NCI-H2196 (cell line): ENCODE results near the gene COX7B2.

Experiments used
- DNase-seq: peaks from one replicate; lab custom pipeline; 2025; ENCODE audit not compliant: unreplicated experiment; lab: John Stamatoyannopoulos, UW

COX7B2 gene

DNA sequence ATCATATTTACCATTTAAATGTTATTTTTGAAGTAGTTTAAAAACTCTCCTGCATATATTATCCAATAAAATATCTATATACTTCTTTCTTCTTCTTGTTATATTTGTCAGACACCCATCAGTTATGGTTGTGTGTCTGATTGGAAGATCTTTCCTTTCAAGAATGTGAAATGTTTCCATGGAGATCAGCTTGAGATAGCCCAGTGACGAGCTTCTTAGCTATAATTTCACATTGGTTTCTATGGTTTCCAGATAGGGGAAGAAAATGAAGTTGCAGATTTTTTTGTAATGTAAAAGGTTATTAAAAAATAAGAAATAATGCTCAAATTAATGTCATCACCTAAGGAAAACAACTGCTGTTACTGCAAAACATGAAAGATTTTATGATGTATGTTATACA, 189.0 kb downstream of the COX7B2 start:
- no peak for DNase-seq

DNA sequence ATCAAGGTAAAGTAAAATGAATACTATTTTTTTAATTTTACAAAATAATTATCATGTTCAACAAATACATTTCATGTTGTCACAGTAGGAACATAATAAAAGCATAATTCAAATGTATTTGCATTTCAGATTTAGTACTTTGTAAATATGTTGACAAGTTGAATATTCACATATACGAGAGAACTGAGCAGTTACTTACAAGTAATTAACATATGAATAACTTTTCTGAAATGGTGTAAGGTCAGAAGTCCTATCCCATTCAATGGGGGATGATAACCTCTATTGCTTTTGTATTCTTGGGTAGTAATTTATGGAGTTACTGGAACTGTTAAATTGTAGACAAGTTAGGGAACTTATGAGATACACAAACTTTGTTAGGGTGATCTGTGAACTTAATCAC, 191.1 kb downstream of the COX7B2 start:
- DNase-seq = no peak

DNA sequence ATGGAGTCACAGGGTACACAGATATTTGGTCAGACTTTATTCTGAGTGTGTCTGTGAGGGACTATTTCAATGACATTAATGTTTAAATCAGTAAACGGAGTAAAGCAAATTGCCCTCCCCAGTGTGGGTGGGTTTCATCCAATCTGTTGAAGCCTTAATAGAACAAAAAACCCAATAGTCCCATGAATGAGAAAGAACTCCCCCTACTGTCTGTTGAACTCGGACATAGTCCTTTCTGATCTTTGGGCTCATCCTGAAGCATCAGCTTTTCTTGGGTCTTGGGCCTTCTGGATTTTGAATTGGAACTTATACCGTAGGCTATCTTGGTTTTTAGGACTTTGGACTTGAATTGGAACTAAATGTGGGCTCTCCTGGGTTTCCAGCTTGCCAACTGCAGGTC, 193.6 kb downstream of the COX7B2 start:
- no peak for DNase-seq

DNA sequence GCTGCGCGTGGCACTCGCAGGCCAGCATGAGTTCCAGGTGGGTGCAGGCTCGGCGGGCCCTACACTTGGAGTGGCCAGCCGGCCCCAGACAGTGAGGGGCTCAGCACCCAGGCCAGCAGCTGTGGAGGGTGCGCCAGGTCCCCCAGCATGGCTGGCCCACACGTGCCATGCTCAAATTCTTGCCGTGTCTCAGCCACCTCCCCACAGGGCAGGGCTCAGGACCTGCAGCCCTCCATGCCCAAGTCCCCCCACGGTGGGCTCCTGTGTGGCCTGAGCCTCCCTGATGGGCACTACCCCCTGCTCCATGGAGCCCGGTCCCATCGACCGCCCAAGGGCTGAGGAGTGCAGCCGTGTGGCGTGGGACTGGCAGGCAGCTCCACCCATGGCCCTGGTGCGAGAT, 210.2 kb downstream of the COX7B2 start:
- DNase-seq = no peak
